ENCODE results near the gene VMAC. TPM values are rescaled to one million over a fixed set of nuclear protein-coding genes. Genes with fewer than 3 reads are reported as not detected.

VMAC gene
- total and polyA plus RNA-seq, 4 donors = 1.9 to 9.2 (median 5.4) TPM

Other genes starting within 250 kb of the VMAC start
- gene MICOS13, start 224.4 kb upstream of the VMAC start, total RNA-seq = 10 to 100 TPM; 35.4 to 39.0 TPM
- gene MICOS13, start 224.4 kb upstream of the VMAC start, polyA plus RNA-seq = 100 to 1,000 TPM; 100 to 103 TPM
- 1 to 10 TPM; 3.9 to 5.7 TPM for gene HSD11B1L, start 223.8 kb upstream of the VMAC start, total RNA-seq
- 10 to 100 TPM in 1 of 2 donors, 1 to 10 TPM in 1; 8.5 to 12.0 TPM for gene HSD11B1L, start 223.8 kb upstream of the VMAC start, polyA plus RNA-seq
- gene RPL36, start 214.6 kb upstream of the VMAC start, total RNA-seq = 100 to 1,000 TPM; 521 to 587 TPM
- gene RPL36, start 214.6 kb upstream of the VMAC start, polyA plus RNA-seq = 1,000 to 10,000 TPM in 1 of 2 donors, 100 to 1,000 TPM in 1; 977 to 1,438 TPM
- gene LONP1, start 184.7 kb upstream of the VMAC start, total RNA-seq = 10 to 100 TPM; 40.3 to 46.4 TPM
- 10 to 100 TPM; 20.4 to 64.6 TPM for gene LONP1, start 184.7 kb upstream of the VMAC start, polyA plus RNA-seq
- not detected for gene CATSPERD, start 184.2 kb upstream of the VMAC start, total RNA-seq
- gene CATSPERD, start 184.2 kb upstream of the VMAC start, polyA plus RNA-seq = not detected
- gene PRR22, start 120.1 kb upstream of the VMAC start, total RNA-seq = 1 to 10 TPM in 1 of 2 donors, under 1 TPM in 1; 0.81 to 1.4 TPM
- 1 to 10 TPM in 1 of 2 donors, under 1 TPM in 1; 0.38 to 5.2 TPM for gene PRR22, start 120.1 kb upstream of the VMAC start, polyA plus RNA-seq
- 10 to 100 TPM; 25.6 to 27.6 TPM for gene DUS3L, start 113.7 kb upstream of the VMAC start, total RNA-seq
- gene DUS3L, start 113.7 kb upstream of the VMAC start, polyA plus RNA-seq = 10 to 100 TPM in 1 of 2 donors, 1 to 10 TPM in 1; 5.1 to 34.5 TPM
- not detected for gene NRTN, start 99.8 kb upstream of the VMAC start, total RNA-seq
- gene NRTN, start 99.8 kb upstream of the VMAC start, polyA plus RNA-seq = 1 to 10 TPM in 1 of 2 donors, not detected in 1; 1.1 TPM
- not detected for gene FUT6, start 65.2 kb upstream of the VMAC start, total RNA-seq
- gene FUT6, start 65.2 kb upstream of the VMAC start, polyA plus RNA-seq = 1 to 10 TPM in 1 of 2 donors, under 1 TPM in 1; 0.05 to 3.9 TPM
- gene FUT3, start 53.4 kb upstream of the VMAC start, total RNA-seq = not detected
- 1 to 10 TPM in 1 of 2 donors, under 1 TPM in 1; 0.38 to 3.3 TPM for gene FUT3, start 53.4 kb upstream of the VMAC start, polyA plus RNA-seq
- gene FUT5, start 34.3 kb upstream of the VMAC start, total RNA-seq = not detected
- gene FUT5, start 34.3 kb upstream of the VMAC start, polyA plus RNA-seq = not detected
- gene NDUFA11, start 1.1 kb upstream of the VMAC start, total RNA-seq = 100 to 1,000 TPM; 138 to 151 TPM
- 100 to 1,000 TPM; 326 to 405 TPM for gene NDUFA11, start 1.1 kb upstream of the VMAC start, polyA plus RNA-seq
- gene CAPS, start 9.4 kb downstream of the VMAC start, total RNA-seq = 10 to 100 TPM in 1 of 2 donors, 1 to 10 TPM in 1; 9.4 to 14.0 TPM
- 10 to 100 TPM in 1 of 2 donors, 1 to 10 TPM in 1; 9.3 to 70.9 TPM for gene CAPS, start 9.4 kb downstream of the VMAC start, polyA plus RNA-seq
- gene RANBP3, start 73.3 kb downstream of the VMAC start, total RNA-seq = 10 to 100 TPM; 57.9 to 63.2 TPM
- 10 to 100 TPM; 19.5 to 43.3 TPM for gene RANBP3, start 73.3 kb downstream of the VMAC start, polyA plus RNA-seq
- gene RFX2, start 205.6 kb downstream of the VMAC start, total RNA-seq = 10 to 100 TPM; 16.6 to 26.1 TPM
- 10 to 100 TPM in 1 of 2 donors, 1 to 10 TPM in 1; 6.5 to 12.6 TPM for gene RFX2, start 205.6 kb downstream of the VMAC start, polyA plus RNA-seq
- gene ACSBG2, start 230.8 kb downstream of the VMAC start, total RNA-seq = not detected
- 1 to 10 TPM in 1 of 2 donors, not detected in 1; 1.5 TPM for gene ACSBG2, start 230.8 kb downstream of the VMAC start, polyA plus RNA-seq

Measured in aorta (tissue), 4 donors.